Limb (tissue), 2 donors: Measurements from ENCODE around the gene UBE2I.

Experiments
- DNase-seq, 2 donors: peaks; one replicate each; pipeline ENCODE4 v3.0.0-alpha.2; 2016; ENCODE audit errors: extremely low spot score in 2 of 2

UBE2I gene

DNA sequence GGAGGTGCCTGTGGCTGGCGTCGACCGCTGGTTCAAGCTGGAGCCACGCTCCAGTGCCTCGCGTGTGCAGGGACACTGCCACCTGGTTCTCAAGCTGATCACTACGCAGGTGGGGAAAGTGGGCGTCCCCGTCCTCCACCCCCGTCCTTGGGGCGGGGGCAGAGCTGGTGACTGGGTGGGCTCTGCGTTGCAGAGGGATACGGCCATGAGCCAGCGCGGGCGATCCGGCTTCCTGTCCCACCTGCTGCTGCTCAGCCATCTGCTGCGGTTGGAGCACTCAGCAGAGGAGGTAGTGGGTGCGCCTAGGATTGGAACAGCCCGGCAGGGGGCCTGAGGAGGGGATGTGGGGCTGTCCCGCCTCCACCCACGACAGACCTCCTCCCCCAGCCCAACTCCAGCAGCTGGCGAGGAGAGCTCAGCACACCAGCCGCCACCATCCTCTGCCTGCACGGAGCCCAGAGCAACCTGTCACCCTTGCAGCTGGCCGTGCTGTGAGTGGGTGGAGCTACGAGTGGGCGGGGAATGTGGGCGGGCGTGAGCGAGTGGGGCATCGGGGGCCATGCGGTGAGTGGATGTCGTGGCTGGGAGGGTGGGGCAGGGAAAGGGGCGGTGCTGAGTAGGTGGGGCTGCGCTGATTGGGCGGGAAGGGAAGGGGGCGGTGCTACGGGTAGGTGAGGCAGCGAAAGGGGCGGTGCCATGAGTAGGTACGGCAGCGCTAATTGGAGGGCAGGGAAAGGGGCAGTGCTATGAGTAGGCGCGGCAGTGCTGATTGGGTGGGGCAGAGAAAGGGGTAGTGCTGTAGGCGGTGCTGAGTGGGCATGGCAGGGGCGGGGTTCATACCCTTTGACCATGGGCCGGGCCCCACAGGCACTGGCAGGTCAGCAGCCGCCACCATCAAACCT, 33.3 kb downstream of the UBE2I start:
- peak; percentile 51 to 93 for DNase-seq

GRCh38 chr16:1343428-1344242, 34.2 kb downstream of the UBE2I start:
- no peak for DNase-seq

GRCh38 chr16:1344499-1344898, 35.1 kb downstream of the UBE2I start:
- DNase-seq, result no peak

DNA sequence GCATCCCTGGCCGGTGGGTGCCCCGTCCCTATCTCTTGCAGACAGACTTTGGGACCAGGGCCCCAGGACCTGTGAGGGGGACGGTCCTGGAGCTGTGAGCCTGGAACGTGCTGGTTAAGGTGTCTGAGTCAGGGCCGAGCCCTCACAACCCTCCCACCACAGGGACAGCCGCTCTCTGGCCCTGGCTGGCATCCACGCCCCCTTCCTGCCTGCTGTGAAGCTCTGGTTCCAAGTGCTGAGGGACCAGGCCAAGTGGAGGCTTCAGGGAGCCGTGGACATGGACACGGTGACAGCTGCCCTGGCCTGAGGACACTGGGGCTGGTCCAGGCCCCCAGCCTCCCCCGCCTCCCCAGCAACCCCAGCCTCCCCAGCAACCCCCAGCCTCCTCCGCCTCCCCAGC, 35.7 kb downstream of the UBE2I start:
- no peak for DNase-seq

DNA sequence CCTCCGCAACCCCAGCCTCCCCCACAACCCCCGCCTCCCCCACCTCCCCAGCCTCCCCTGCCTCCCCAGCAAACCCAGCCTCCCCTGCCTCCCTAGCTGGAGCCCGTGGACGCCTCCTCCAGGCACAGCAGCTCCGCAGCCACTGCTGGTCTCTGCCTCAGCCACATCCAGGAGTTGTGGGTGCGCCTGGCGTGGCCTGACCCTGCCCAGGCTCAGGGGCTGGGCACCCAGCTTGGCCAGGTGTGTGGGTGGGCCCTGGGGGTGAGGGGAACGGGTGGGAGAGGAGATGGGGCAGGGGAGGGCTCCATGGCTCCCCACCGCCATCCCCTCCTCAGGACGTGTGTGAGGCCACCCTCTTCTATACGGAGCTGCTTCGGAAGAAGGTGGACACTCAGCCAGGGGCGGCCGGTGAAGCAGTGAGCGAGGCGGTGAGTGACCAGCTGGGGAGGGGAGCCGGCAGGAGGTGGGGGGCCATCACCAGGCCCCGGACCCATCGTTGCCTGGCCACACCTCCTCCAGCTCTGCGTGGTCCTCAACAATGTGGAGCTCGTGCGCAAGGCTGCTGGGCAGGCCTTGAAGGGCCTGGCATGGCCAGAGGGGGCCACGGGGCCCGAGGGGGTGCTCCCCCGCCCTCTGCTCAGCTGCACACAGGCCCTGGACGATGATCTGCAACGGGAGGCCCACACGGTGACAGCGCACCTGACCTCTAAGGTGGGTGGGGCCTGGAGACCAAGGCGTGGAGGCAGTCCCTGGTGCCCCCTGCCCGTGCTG, 36.4 kb downstream of the UBE2I start:
- no peak for DNase-seq

- no peak for DNase-seq
Observed at GRCh38 chr16:1346422-1347285, 37.2 kb downstream of the UBE2I start.

- no peak for DNase-seq
Observed at GRCh38 chr16:1347286-1347855, 37.9 kb downstream of the UBE2I start.

- DNase-seq, result no peak
Observed at GRCh38 chr16:1347962-1348361, 38.5 kb downstream of the UBE2I start.

DNA sequence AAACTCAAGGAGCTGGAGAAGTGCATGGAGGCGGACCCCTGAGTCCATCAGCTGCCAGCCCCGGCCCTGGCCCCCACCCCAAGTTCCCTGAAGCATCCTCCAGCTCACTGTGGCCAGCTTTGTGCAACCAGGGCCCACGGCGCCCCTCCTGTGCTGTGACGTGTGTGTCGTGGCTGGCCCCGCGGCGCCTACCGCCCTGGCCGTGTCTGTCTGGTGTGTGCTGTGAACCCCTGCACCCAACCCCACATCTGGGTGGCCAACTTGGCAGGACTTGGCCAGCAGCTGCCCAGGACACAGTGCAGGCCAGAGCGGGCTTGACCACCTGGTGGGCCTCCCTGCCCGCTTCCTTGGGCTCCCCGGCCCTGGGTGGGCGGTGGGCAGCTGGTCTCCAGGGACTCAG, 39.0 kb downstream of the UBE2I start:
- DNase-seq, result no peak

DNA sequence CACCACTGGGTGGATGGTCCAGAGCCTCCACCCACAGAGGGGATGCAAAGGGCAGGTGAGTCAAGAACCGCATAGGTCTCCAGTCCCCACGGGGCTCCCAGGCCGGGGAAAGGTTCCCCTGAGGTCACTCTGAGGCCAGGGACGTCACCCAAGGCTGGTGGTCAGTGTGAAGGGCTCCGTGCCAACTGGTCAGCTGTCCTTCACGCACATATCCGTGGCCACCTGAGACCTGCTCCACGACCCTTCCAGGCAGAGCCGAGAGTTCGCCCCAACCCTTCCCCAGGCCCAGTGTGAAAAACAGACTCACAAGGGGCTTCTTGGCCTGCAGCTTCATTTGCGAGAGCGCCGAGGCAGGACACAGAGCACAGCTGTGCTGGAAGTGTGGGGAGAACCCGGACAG, 39.5 kb downstream of the UBE2I start:
- DNase-seq, result no peak

DNA sequence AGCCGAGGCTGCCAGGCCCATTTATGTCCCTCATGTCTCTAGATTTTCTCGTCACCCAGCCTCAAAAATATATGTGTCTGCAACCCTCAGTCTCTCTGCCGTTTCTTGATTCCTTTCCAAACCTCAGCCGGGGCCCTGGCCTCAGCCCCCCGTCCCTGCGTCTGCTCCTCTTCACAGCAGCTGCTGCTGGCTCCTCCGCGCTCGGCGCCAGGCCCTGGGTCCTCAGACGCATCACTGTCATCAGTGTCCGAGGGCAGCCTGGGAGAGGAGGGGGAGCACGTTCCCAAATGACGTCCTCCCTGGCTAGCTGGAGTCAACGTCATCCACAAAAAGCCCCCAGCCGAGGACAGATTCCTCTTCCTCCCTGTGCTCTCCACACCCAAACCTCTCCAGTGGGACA, 39.9 kb downstream of the UBE2I start:
- no peak for DNase-seq

- DNase-seq, result no peak
Observed at GRCh38 chr16:1349951-1350350, 40.5 kb downstream of the UBE2I start.

GRCh38 chr16:1350691-1351090, 41.3 kb downstream of the UBE2I start:
- DNase-seq, result no peak

GRCh38 chr16:1351215-1351581, 41.8 kb downstream of the UBE2I start:
- no peak for DNase-seq

- DNase-seq, result peak; percentile 83 to 90
Observed at GRCh38 chr16:1351582-1352362, 42.3 kb downstream of the UBE2I start, which contains the start of the genes GNPTG and TSR3. Gene GNPTG (plus strand): TSS chr16:1351931. CDS start chr16:1351966, 35 bp downstream. Gene TSR3 (minus strand): TSS chr16:1351878. CDS start chr16:1351804, 74 bp downstream.

DNA sequence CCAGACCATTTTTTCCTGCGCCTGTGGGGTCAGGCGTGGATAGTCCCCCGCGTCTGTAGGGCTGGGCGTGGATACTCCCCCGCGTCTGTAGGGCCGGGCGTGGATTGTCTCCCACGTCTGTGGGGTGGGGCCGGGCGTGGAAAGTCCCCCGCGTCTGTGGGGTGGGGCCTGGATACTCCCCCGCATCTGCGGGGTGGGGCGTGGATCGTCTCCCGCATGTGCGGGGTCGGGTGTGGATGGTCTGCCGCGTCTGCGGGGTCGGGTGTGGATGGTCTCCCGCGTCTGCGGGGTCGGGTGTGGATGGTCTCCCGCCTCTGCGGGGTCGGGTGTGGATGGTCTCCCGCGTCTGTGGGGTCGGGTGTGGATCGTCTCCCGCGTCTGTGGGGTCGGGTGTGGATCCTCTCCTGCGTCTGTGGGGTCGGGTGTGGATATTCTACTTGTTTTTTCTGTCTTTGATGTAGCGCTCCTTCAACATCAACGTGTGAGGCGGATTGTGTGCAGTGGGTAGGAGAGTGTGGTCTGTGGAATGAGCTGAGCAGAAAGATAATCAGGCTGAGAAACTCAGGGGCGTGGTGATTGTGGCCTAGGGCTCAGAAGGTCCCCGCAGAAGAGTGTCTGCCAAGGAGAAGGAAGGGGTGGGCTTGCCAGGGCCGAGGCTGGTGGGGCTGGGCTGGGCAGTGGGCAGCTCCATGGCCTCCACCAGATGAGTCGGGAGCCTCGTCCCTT, 45.5 kb downstream of the UBE2I start:
- no peak for DNase-seq

- no peak for DNase-seq
Observed at GRCh38 chr16:1355591-1355990, 46.2 kb downstream of the UBE2I start.

DNA sequence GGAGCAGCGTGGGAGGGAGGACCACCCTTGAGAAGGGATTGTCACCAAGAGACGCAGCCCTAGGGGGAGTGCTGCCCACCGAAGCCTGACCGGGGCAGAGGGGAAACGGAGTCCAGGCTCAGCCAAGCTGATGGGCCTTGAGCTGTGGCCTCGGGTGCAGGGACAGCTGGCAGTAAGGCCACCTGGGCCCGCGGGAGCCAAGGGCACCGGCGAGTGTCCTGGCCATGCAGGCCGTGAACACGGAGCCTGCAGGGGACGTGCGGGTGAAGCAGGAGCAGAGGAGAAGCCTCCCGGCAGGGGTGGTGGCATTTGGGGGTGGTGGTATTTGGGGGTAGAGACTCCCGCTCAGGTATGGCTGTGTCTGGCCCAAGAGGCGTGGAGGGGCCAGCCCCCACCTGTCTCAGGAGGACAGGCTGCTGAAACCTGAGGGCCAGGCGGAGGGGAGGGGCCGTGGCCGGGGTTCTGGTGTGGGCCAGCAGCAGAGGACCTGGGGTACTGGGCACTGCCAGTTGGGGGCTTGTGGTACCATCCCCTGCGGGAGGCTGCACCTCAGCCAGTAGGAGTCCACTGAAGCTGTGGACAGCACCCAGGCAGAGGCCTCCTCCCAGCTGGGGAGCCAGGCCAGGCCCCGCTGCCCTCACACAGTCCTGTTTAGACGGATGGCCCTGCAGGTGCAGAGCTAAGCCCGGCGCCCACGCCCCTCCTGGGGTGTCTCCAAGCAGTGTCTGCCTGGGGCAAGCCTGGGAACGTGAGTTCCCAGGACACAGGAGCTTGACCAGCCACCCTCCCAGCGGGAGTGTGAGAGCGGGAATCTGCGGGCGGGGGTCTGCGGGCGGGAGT, 46.8 kb downstream of the UBE2I start:
- DNase-seq, result no peak
